Neuronal stem cell (in vitro differentiated cells): ENCODE data around the gene ACTR3.

Experiments used
- DNase-seq: peaks from one replicate; pipeline ENCODE4 v3.0.0-alpha.2; 2013; ENCODE audit warnings: low spot score
- H2AFZ ChIP-seq: one replicate; pipeline ENCODE4 v1.6.1; 2013; ENCODE audit warnings: mild to moderate bottlenecking, low read length, inconsistent platforms
- H2AK5ac ChIP-seq: 2 replicates; pipeline ENCODE4 v1.6.1; 2013; ENCODE audit warnings: low read depth, mild to moderate bottlenecking, inconsistent platforms, low read length, moderate library complexity, mixed read lengths
- H2BK120ac ChIP-seq: 2 replicates; pipeline ENCODE4 v1.6.1; 2013; ENCODE audit warnings: low read depth, mild to moderate bottlenecking, inconsistent platforms, low read length, moderate library complexity, mixed read lengths
- H2BK12ac ChIP-seq: one replicate; pipeline ENCODE4 v1.6.1; 2013; ENCODE audit warnings: low read length, inconsistent platforms
- H2BK15ac ChIP-seq: 2 replicates; pipeline ENCODE4 v1.6.1; 2013; ENCODE audit warnings: mild to moderate bottlenecking, low read length, inconsistent platforms, mixed read lengths
- H2BK5ac ChIP-seq: one replicate; pipeline ENCODE4 v1.6.1; 2013; ENCODE audit warnings: inconsistent platforms, mild to moderate bottlenecking, low read length, moderate library complexity
- H3K14ac ChIP-seq: one replicate; pipeline ENCODE4 v1.6.1; 2013; ENCODE audit warnings: low read length, inconsistent platforms
- H3K18ac ChIP-seq: 2 replicates; pipeline ENCODE4 v1.6.1; 2013; ENCODE audit warnings: low read length, inconsistent platforms
- H3K23ac ChIP-seq: 2 replicates; pipeline ENCODE4 v1.6.1; 2013; ENCODE audit warnings: low read depth, mild to moderate bottlenecking, mixed read lengths, low read length, inconsistent platforms; ENCODE audit not compliant: poor library complexity
- H3K27ac ChIP-seq: replicated peaks from 3 replicates; pipeline ENCODE4 v1.5.1; 2013; ENCODE audit warnings: low read length, inconsistent platforms
- H3K27me3 ChIP-seq, 3 experiments: 2 replicates each; pipeline ENCODE4 v1.6.1; 2013; ENCODE audit warnings: low read length in 3 of 3, mild to moderate bottlenecking in 2 of 3, inconsistent platforms in 1 of 3, low read depth in 1 of 3, mixed read lengths in 1 of 3, moderate library complexity in 1 of 3; ENCODE audit not compliant: control insufficient read depth in 3 of 3, insufficient read depth in 3 of 3
- H3K36me3 ChIP-seq, 2 donors: replicated peaks in 1 of 2; 2 replicates each; pipeline ENCODE4 v1.6.1; 2013; ENCODE audit warnings: low read length in 2 of 2; ENCODE audit not compliant: control insufficient read depth in 2 of 2, insufficient read depth in 2 of 2
- H3K4ac ChIP-seq: 2 replicates; pipeline ENCODE4 v1.6.1; 2013; ENCODE audit warnings: inconsistent platforms, mild to moderate bottlenecking, low read length, moderate library complexity
- H3K4me1 ChIP-seq, 2 donors: 1 replicate in 1 of 2; 2 replicates in 1 of 2; pipeline ENCODE4 v1.6.1; 2013; ENCODE audit warnings: low read length in 2 of 2, low read depth in 1 of 2; ENCODE audit not compliant: control insufficient read depth in 2 of 2, insufficient read depth in 1 of 2
- H3K4me2 ChIP-seq: one replicate; pipeline ENCODE4 v1.6.1; 2013; ENCODE audit warnings: mild to moderate bottlenecking, low read length, inconsistent platforms; ENCODE audit not compliant: insufficient read depth, poor library complexity, severe bottlenecking
- H3K4me3 ChIP-seq, 2 donors: 2 replicates each; pipeline ENCODE4 v1.5.1; 2013; ENCODE audit warnings: low read length in 2 of 2, mild to moderate bottlenecking in 2 of 2, inconsistent platforms in 1 of 2, moderate library complexity in 1 of 2
- H3K79me1 ChIP-seq: one replicate; pipeline ENCODE4 v1.6.1; 2013; ENCODE audit warnings: low read depth, mild to moderate bottlenecking, inconsistent platforms, low read length, moderate library complexity
- H3K9ac ChIP-seq: one replicate; pipeline ENCODE4 v1.6.1; 2013; ENCODE audit warnings: mild to moderate bottlenecking, low read depth, low read length, inconsistent platforms; ENCODE audit not compliant: poor library complexity
- H3K9me3 ChIP-seq, 2 donors: replicated peaks in 1 of 2; 2 replicates each; pipeline versions ENCODE3 to v1.6.1; 2013; ENCODE audit warnings: low read length in 2 of 2, mild to moderate bottlenecking in 2 of 2, inconsistent platforms in 1 of 2, low read depth in 1 of 2, mixed read lengths in 1 of 2, moderate library complexity in 1 of 2; ENCODE audit not compliant: control insufficient read depth in 2 of 2, insufficient read depth in 1 of 2
- H4K8ac ChIP-seq: one replicate; pipeline ENCODE4 v1.6.1; 2013; ENCODE audit warnings: low read depth, mild to moderate bottlenecking, inconsistent platforms, low read length, moderate library complexity
- H4K91ac ChIP-seq: one replicate; pipeline ENCODE4 v1.6.1; 2013; ENCODE audit warnings: low read length, low read depth, mild to moderate bottlenecking, inconsistent platforms; ENCODE audit not compliant: poor library complexity
- WGBS, 2 donors: extraction: QIAGEN DNeasy Blood & Tissue Kit; methylation state at CpG; one replicate each; pipeline ENCODE4 v1.1.7; 2013; ENCODE audit warnings: missing lambda C conversion rate in 2 of 2, mixed read lengths in 1 of 2; ENCODE audit not compliant: insufficient read length in 2 of 2, insufficient replicate concordance in 1 of 2; ENCODE audit errors: extremely low coverage in 2 of 2; 5-methylcytosine and 5-hydroxymethylcytosine counted together

The ACTR3 gene

GRCh38 chr2:113905886-113906285, 16.0 kb downstream of the ACTR3 start:
- Histone ChIP-seq H3K18ac (no peak overlapping the region), H3K79me1 (peaks cover 2% of the 10 kb centered on the region), H3K14ac (no peak overlapping the region), H4K8ac (no peak overlapping the region), H3K27ac (no peak overlapping the region), H3K9me3 (peaks cover 0 to 29% of the 10 kb centered on the region in 2 donors), H3K27me3 (no peaks in the 10 kb centered on the region), H2BK5ac (no peak overlapping the region), H2AFZ (no peak overlapping the region), H3K9ac (no peak overlapping the region), H2BK120ac (no peak overlapping the region), H2AK5ac (no peak overlapping the region), H2BK15ac (no peak overlapping the region), H3K4me1 (no peaks in the 10 kb centered on the region), H3K4ac (no peak overlapping the region), H3K23ac (no peak overlapping the region), H4K91ac (no peak overlapping the region), H2BK12ac (no peak overlapping the region), H3K4me2 (no peak overlapping the region), H3K4me3 (no peak overlapping the region), H3K36me3 (peaks cover 0 to 27% of the 10 kb centered on the region in 2 donors)
- WGBS, 2 donors, result no CpG with 5 or more reads among the region's 1 CpG
- no peak for DNase-seq

GRCh38 chr2:113906647-113907046, 16.8 kb downstream of the ACTR3 start:
- Histone ChIP-seq H2BK120ac (no peak overlapping the region), H2BK12ac (no peak overlapping the region)

GRCh38 chr2:113907297-113907696, 17.4 kb downstream of the ACTR3 start:
- Histone ChIP-seq H2AFZ (no peak overlapping the region), H2BK5ac (no peak overlapping the region), H3K9ac (no peak overlapping the region), H4K91ac (no peak overlapping the region), H4K8ac (no peak overlapping the region), H2BK15ac (no peak overlapping the region), H3K9me3 (peaks cover 0 to 29% of the 10 kb centered on the region in 2 donors), H3K79me1 (peaks cover 2% of the 10 kb centered on the region), H3K4me3 (no peak overlapping the region), H2AK5ac (no peak overlapping the region), H3K4me1 (no peaks in the 10 kb centered on the region), H3K36me3 (peaks cover 0 to 13% of the 10 kb centered on the region in 2 donors), H2BK120ac (no peak overlapping the region), H3K14ac (no peak overlapping the region), H3K18ac (no peak overlapping the region), H2BK12ac (no peak overlapping the region), H3K4me2 (no peak overlapping the region), H3K27ac (no peak overlapping the region), H3K27me3 (no peaks in the 10 kb centered on the region), H3K4ac (no peak overlapping the region), H3K23ac (no peak overlapping the region)
- DNase-seq, result no peak
- no CpG with 5 or more reads among the region's 2 CpGs for WGBS, 2 donors

More at GRCh38 chr2:113906647-113907046, 16.8 kb downstream of the ACTR3 start:
- H3K4me3 ChIP-seq, result no peak overlapping the region
- no peak overlapping the region for H2AFZ ChIP-seq
- no peak overlapping the region for H3K27ac ChIP-seq
- H3K18ac ChIP-seq, result no peak overlapping the region
- DNase-seq, result no peak
- no peak overlapping the region for H2BK15ac ChIP-seq
- H3K14ac ChIP-seq, result no peak overlapping the region
- H4K8ac ChIP-seq, result no peak overlapping the region
- no peak overlapping the region for H3K4ac ChIP-seq
- H3K4me1 ChIP-seq, result no peaks in the 10 kb centered on the region
- no peaks in the 10 kb centered on the region for H3K27me3 ChIP-seq
- no peak overlapping the region for H3K4me2 ChIP-seq
- peaks cover 2% of the 10 kb centered on the region for H3K79me1 ChIP-seq
- H2BK5ac ChIP-seq, result no peak overlapping the region
- peaks cover 0 to 29% of the 10 kb centered on the region in 2 donors for H3K9me3 ChIP-seq
- H3K9ac ChIP-seq, result no peak overlapping the region
- H3K23ac ChIP-seq, result no peak overlapping the region
- peaks cover 0 to 20% of the 10 kb centered on the region in 2 donors for H3K36me3 ChIP-seq
- no peak overlapping the region for H2AK5ac ChIP-seq
- WGBS, 2 donors, result no CpG with 5 or more reads among the region's 1 CpG
- H4K91ac ChIP-seq, result no peak overlapping the region

GRCh38 chr2:113910110-113910717, 20.3 kb downstream of the ACTR3 start:
- Histone ChIP-seq H3K9ac (no peak overlapping the region), H2BK12ac (no peak overlapping the region), H3K36me3 (peaks cover 0 to 32% of the 10 kb centered on the region in 2 donors), H2BK15ac (no peak overlapping the region), H3K4me1 (no peaks in the 10 kb centered on the region), H2BK5ac (no peak overlapping the region), H3K4me3 (no peak overlapping the region), H3K79me1 (peaks cover 2% of the 10 kb centered on the region), H2BK120ac (no peak overlapping the region), H3K4me2 (no peak overlapping the region), H4K91ac (no peak overlapping the region), H3K23ac (no peak overlapping the region), H3K27me3 (no peaks in the 10 kb centered on the region), H3K14ac (no peak overlapping the region), H4K8ac (no peak overlapping the region), H2AFZ (no peak overlapping the region), H2AK5ac (no peak overlapping the region), H3K27ac (no peak overlapping the region), H3K18ac (no peak overlapping the region), H3K4ac (no peak overlapping the region), H3K9me3 (peaks cover 0 to 24% of the 10 kb centered on the region in 2 donors)
- no CpG with 5 or more reads among the region's 5 CpGs for WGBS, 2 donors
- no peak for DNase-seq
